Endothelial cell of umbilical vein (primary cell): Measurements from ENCODE around the gene MCF2L. TPM values are rescaled to one million over a fixed set of nuclear protein-coding genes. Genes with fewer than 3 reads are reported as not detected.

Experiments used
- BruUV-seq: library from RNA; stranded (reverse); fragments of 400-500 nt; replicated peaks from 2 replicates; lab custom pipeline; 2021; lab: Mats Ljungman, UMichigan
- CTCF ChIA-PET: fragments of 300-600, 350-600 bp; sonication (Branson Sonifier 250); formaldehyde crosslinking; loops from one replicate; lab custom pipeline; 2021; ENCODE audit warnings: antibody characterized with exemption, inconsistent platforms; lab: Charles Lee
- POLR2A ChIA-PET: fragments of 300-600, 350-600 bp; sonication (Branson Sonifier 250); formaldehyde crosslinking; loops from one replicate; lab custom pipeline; 2021; ENCODE audit warnings: antibody characterized with exemption, inconsistent platforms; lab: Charles Lee
- DNase-seq: peaks from one replicate; pipeline ENCODE4 v3.0.0-alpha.2; 2011; ENCODE audit warnings: low read depth, low spot score
- FAIRE-seq: peaks from 2 replicates; lab custom pipeline; 2011; peaks lifted over from hg19 to GRCh38; lab: Jason Lieb, UNC
- H2AFZ ChIP-seq: 2 replicates; pipeline ENCODE4 v1.6.0; 2012; ENCODE audit warnings: low read depth, low read length, control low read depth, inconsistent platforms
- H3K27ac ChIP-seq: 2 replicates; pipeline ENCODE4 v1.5.1; 2011; ENCODE audit warnings: low read depth, mild to moderate bottlenecking, control low read depth, low read length, moderate library complexity; ENCODE audit not compliant: insufficient read depth
- H3K27me3 ChIP-seq, 2 experiments: 2 replicates each; pipeline versions ENCODE4 v1.6.0 to v1.6.1; 2011; ENCODE audit warnings: low read length in 2 of 2, mixed read lengths in 1 of 2; ENCODE audit not compliant: control insufficient read depth in 2 of 2, insufficient read depth in 2 of 2
- H3K36me3 ChIP-seq, 2 experiments: 2 replicates in 1 of 2; 3 replicates in 1 of 2; pipeline ENCODE4 v1.5.1; 2011; ENCODE audit warnings: low read length in 2 of 2, mild to moderate bottlenecking in 1 of 2, moderate library complexity in 1 of 2; ENCODE audit not compliant: control insufficient read depth in 2 of 2, insufficient read depth in 2 of 2; ENCODE audit errors: extremely low read depth in 1 of 2
- H3K4me1 ChIP-seq: 3 replicates; pipeline ENCODE4 v1.5.1; 2011; ENCODE audit warnings: mild to moderate bottlenecking, low read length; ENCODE audit not compliant: control insufficient read depth, insufficient read depth; ENCODE audit errors: extremely low read depth
- H3K4me2 ChIP-seq: 2 replicates; pipeline ENCODE4 v1.6.1; 2011; ENCODE audit warnings: low read length, control low read depth, mixed read lengths; ENCODE audit not compliant: insufficient read depth
- H3K4me3 ChIP-seq, 3 experiments: fragments of 200-600 bp in 1 of 3; sonication (generic), shearing (Covaris generic) in 1 of 3; replicated peaks in 1 of 3; 2 replicates each; pipeline ENCODE4 v1.5.1; 2011 to 2016; ENCODE audit warnings: control low read depth in 3 of 3, low read length in 3 of 3, mild to moderate bottlenecking in 2 of 3, inconsistent platforms in 1 of 3, low read depth in 1 of 3, moderate library complexity in 1 of 3; ENCODE audit not compliant: insufficient read depth in 1 of 3
- H3K79me2 ChIP-seq: 2 replicates; pipeline ENCODE4 v1.6.0; 2012; ENCODE audit warnings: low read length, inconsistent platforms; ENCODE audit not compliant: control insufficient read depth, insufficient read depth
- H3K9ac ChIP-seq: replicated peaks from 2 replicates; pipeline ENCODE3; 2011; ENCODE audit warnings: low read length, control low read depth; ENCODE audit not compliant: insufficient read depth; ENCODE audit errors: extremely low read depth
- H3K9me1 ChIP-seq: replicated peaks from 3 replicates; pipeline ENCODE4 v1.6.0; 2011; ENCODE audit warnings: mild to moderate bottlenecking, low read length; ENCODE audit not compliant: control insufficient read depth, insufficient read depth; ENCODE audit errors: extremely low read depth
- H3K9me3 ChIP-seq: replicated peaks from 2 replicates; pipeline ENCODE4 v1.5.1; 2012; ENCODE audit warnings: low read length, inconsistent platforms; ENCODE audit not compliant: control insufficient read depth, insufficient read depth
- H4K20me1 ChIP-seq: replicated peaks from 2 replicates; pipeline ENCODE3; 2011; ENCODE audit warnings: mild to moderate bottlenecking, low read length; ENCODE audit not compliant: control insufficient read depth, insufficient read depth; ENCODE audit errors: extremely low read depth
- CTCF ChIP-seq, 2 donors: IDR thresholded peaks; 1 replicate in 1 of 2; 2 replicates in 1 of 2; pipeline ENCODE4 v1.5.1; 2011; ENCODE audit warnings: low read length in 2 of 2, mild to moderate bottlenecking in 2 of 2, moderate library complexity in 2 of 2, control low read depth in 1 of 2, inconsistent platforms in 1 of 2, low read depth in 1 of 2; ENCODE audit not compliant: insufficient read depth in 1 of 2; ENCODE audit errors: extremely low read depth in 1 of 2
- EZH2 ChIP-seq: IDR thresholded peaks from 2 replicates; pipeline ENCODE4 v1.6.1; 2012; ENCODE audit warnings: borderline replicate concordance, low read depth, mild to moderate bottlenecking, moderate library complexity, low read length, inconsistent platforms; ENCODE audit not compliant: severe bottlenecking
- FOS ChIP-seq: IDR thresholded peaks from 2 replicates; pipeline ENCODE4 v1.6.1; 2011; ENCODE audit warnings: mild to moderate bottlenecking, low read length, moderate library complexity, borderline replicate concordance; ENCODE audit not compliant: insufficient read depth
- GATA2 ChIP-seq: IDR thresholded peaks from 2 replicates; pipeline ENCODE4 v1.7.0; 2011; ENCODE audit warnings: low read depth, mild to moderate bottlenecking, moderate library complexity, mixed read lengths, low read length; ENCODE audit not compliant: insufficient read length, insufficient read depth
- JUN ChIP-seq: IDR thresholded peaks from 2 replicates; pipeline ENCODE4 v1.6.1; 2011; ENCODE audit warnings: borderline replicate concordance, low read depth; ENCODE audit not compliant: insufficient read length, insufficient read depth
- MAX ChIP-seq: IDR thresholded peaks from 2 replicates; pipeline ENCODE4 v1.6.1; 2011; ENCODE audit not compliant: insufficient read depth, insufficient read length
- MYC ChIP-seq: IDR thresholded peaks from one replicate; pipeline ENCODE4 v1.6.1; 2011; ENCODE audit warnings: mild to moderate bottlenecking, low read depth, low read length
- POLR2A ChIP-seq: IDR thresholded peaks from 2 replicates; pipeline ENCODE4 v1.6.1; 2012; ENCODE audit warnings: low read depth, mild to moderate bottlenecking, control low read depth, low read length
- POLR2AphosphoS5 ChIP-seq: IDR thresholded peaks from 2 replicates; pipeline ENCODE4 v1.6.1; 2012; ENCODE audit warnings: low read depth, mild to moderate bottlenecking, control low read depth, low read length, moderate library complexity; ENCODE audit not compliant: insufficient read depth
- dilution Hi-C: fragments of 300-500 bp; cut with MboI; formaldehyde crosslinking; loops from one replicate; pipeline ENCODE4 v1.15.0; 2019; ENCODE audit warnings: low sequenced_read_pairs; ENCODE audit not compliant: extremely low pct_ligation_motif_present
- intact Hi-C: fragments of 100-400 bp; cut with micrococcal nuclease; formaldehyde crosslinking; loops from one replicate; pipeline ENCODE4 v1.10.0; 2022
- polyA plus RNA-seq, 4 experiments: library from polyadenylated mRNA; depleted of rRNA in 3 of 4; stranded (reverse) in 3 of 4; unstranded in 1 of 4; fragments of >200 nt; gene quantifications; 2 replicates each; pipeline versions ENCODE4 v1.2.1 to v1.2.3, GENCODE V29; 2011 to 2012; ENCODE audit warnings: missing spikeins in 1 of 4
- total RNA-seq: library from RNA; stranded (reverse); gene quantifications from 2 replicates; pipeline ENCODE4 v1.2.3, GENCODE V29; 2021

Gene MCF2L
- total and polyA plus RNA-seq, 2 donors (not counting 3 experiments of a cell fraction or from before 2014, with no cell fraction given): 0.33 to 0.58 TPM

- TF ChIP-seq EZH2: no peak
These were observed 111.4 kb downstream of the MCF2L start for GRCh38 chr13:113080361-113080831.

GRCh38 chr13:113080901-113081521 lies 112.0 kb downstream of the MCF2L start:
- no peak overlapping the region for H3K9ac ChIP-seq
- H3K79me2 ChIP-seq: no peaks in the 10 kb centered on the region
- H3K9me1 ChIP-seq: no peaks in the 10 kb centered on the region
- dilution Hi-C loops (no loop called here), intact Hi-C loops (no loop called here)
- CTCF ChIA-PET: no interaction called here
- FAIRE-seq (no peak), DNase-seq (no peak)
- TF ChIP-seq GATA2 (no peak), POLR2AphosphoS5 (no peak), EZH2 (no peak), CTCF (IDR thresholded peaks at IDR 0.05; ENCODE audit: extremely low read depth in 1 of 2, insufficient read depth in 1 of 2, low read depth in 1 of 2, low read length in 2 of 2) (no peak), JUN (no peak), MAX (no peak), FOS (no peak), MYC (no peak), POLR2A (no peak)
- H3K27me3 ChIP-seq: no peaks in the 10 kb centered on the region
- H3K27ac ChIP-seq: no peak overlapping the region
- no TSS peak for BruUV-seq
- H2AFZ ChIP-seq: no peak overlapping the region
- no peak overlapping the region for H3K4me3 ChIP-seq
- H3K9me3 ChIP-seq: no peaks in the 10 kb centered on the region
- no peak overlapping the region for H3K4me2 ChIP-seq
- H4K20me1 ChIP-seq: no peaks in the 10 kb centered on the region
- POLR2A ChIA-PET: no interaction called here
- no peaks in the 10 kb centered on the region for H3K4me1 ChIP-seq
- H3K36me3 ChIP-seq: no peaks in the 10 kb centered on the region

More at GRCh38 chr13:113080361-113080831, 111.4 kb downstream of the MCF2L start:
- no peak overlapping the region for H3K4me2 ChIP-seq
- no peaks in the 10 kb centered on the region for H3K4me1 ChIP-seq
- no peaks in the 10 kb centered on the region for H3K9me1 ChIP-seq
- intact Hi-C loops: no loop called here
- H3K4me3 ChIP-seq: no peak overlapping the region
- CTCF ChIA-PET: no interaction called here
- DNase-seq: no peak
- H3K27me3 ChIP-seq: no peaks in the 10 kb centered on the region
- POLR2A ChIA-PET: no interaction called here
- FAIRE-seq: no peak
- H3K9ac ChIP-seq: no peak overlapping the region
- no peaks in the 10 kb centered on the region for H4K20me1 ChIP-seq
- no peak overlapping the region for H3K27ac ChIP-seq
- no peaks in the 10 kb centered on the region for H3K79me2 ChIP-seq
- BruUV-seq: no TSS peak
- no peaks in the 10 kb centered on the region for H3K36me3 ChIP-seq
- no peak overlapping the region for H2AFZ ChIP-seq
- H3K9me3 ChIP-seq: no peaks in the 10 kb centered on the region
- dilution Hi-C loops: no loop called here
